ENCODE results near the gene STPG3. TPM values are rescaled to one million over a fixed set of nuclear protein-coding genes. Genes with fewer than 3 reads are reported as not detected.

STPG3 gene
- total and polyA plus RNA-seq, 2 of the 13 experiments (the other 11 are each of a cell fraction or from before 2014, with no cell fraction given) = not detected

GRCh38 chr9:137254624-137255447, 3.8 kb downstream of the STPG3 start, which contains the start of gene NELFB (continued):
- TF ChIP-seq THAP7 (CRISPR knock-in tag; IDR thresholded peaks at IDR 0.05) = no peak
- no peak for TF ChIP-seq PRPF4 (IDR thresholded peaks at IDR 0.05; ENCODE audit: low read depth, low read length, poor library complexity, severe bottlenecking)
- TF ChIP-seq ZNF569 (CRISPR knock-in tag; IDR thresholded peaks at IDR 0.05; ENCODE audit: borderline replicate concordance) = no peak
- TF ChIP-seq ZNF136 (CRISPR knock-in tag; IDR thresholded peaks at IDR 0.05; ENCODE audit: low read depth) = no peak
- no peak for TF ChIP-seq ZNF251 (CRISPR knock-in tag; IDR thresholded peaks at IDR 0.05)
- no peak for TF ChIP-seq IKZF1 (IDR thresholded peaks at IDR 0.05)
- TF ChIP-seq SNAPC5 (CRISPR knock-in tag; IDR thresholded peaks at IDR 0.05; ENCODE audit: borderline replicate concordance) = no peak
- peak; percentile 88 for TF ChIP-seq POLR2G (IDR thresholded peaks at IDR 0.05; ENCODE audit: low read depth, low read length)
- TF ChIP-seq PCBP1 (IDR thresholded peaks at IDR 0.05; ENCODE audit: borderline replicate concordance, low read depth, low read length) = no peak
- no peak; the same call in 1 of the 2 replicates for TF ChIP-seq ZNF547 (CRISPR knock-in tag; IDR thresholded peaks at IDR 0.05)
- TF ChIP-seq PBX2 (CRISPR knock-in tag; IDR thresholded peaks at IDR 0.05) = no peak
- TF ChIP-seq PHB2 (IDR thresholded peaks at IDR 0.05; ENCODE audit: partially characterized antibody) = no peak
- TF ChIP-seq NR0B2 (CRISPR knock-in tag; IDR thresholded peaks at IDR 0.05) = no peak
- TF ChIP-seq KLF12 (CRISPR knock-in tag; IDR thresholded peaks at IDR 0.05; ENCODE audit: borderline replicate concordance) = peak; percentile 89; the same call in 1 of the 2 replicates
- no peak; the same call in 1 of the 2 replicates for TF ChIP-seq ZNF367 (CRISPR knock-in tag; IDR thresholded peaks at IDR 0.05; ENCODE audit: borderline replicate concordance)
- TF ChIP-seq TMF1 (CRISPR knock-in tag; IDR thresholded peaks at IDR 0.05; ENCODE audit: low read depth) = no peak
- TF ChIP-seq NR1H2 (CRISPR knock-in tag; IDR thresholded peaks at IDR 0.05; ENCODE audit: borderline replicate concordance, low read depth) = no peak
- peak; percentile 52 for TF ChIP-seq SP2 (CRISPR knock-in tag; IDR thresholded peaks at IDR 0.05)
- no peak for TF ChIP-seq ZBTB26 (CRISPR knock-in tag; IDR thresholded peaks at IDR 0.05; ENCODE audit: borderline replicate concordance)
- TF ChIP-seq SATB2 (CRISPR knock-in tag; IDR thresholded peaks at IDR 0.05) = 0 out of 2 replicates have a peak, but pooled peaks have one; percentile 54
- TF ChIP-seq THRA (CRISPR knock-in tag; IDR thresholded peaks at IDR 0.05; ENCODE audit: borderline replicate concordance) = 0 out of 2 replicates have a peak, but pooled peaks have one; percentile 4
- no peak for TF ChIP-seq SP140L (CRISPR knock-in tag; IDR thresholded peaks at IDR 0.05; ENCODE audit: borderline replicate concordance)
- TF ChIP-seq KMT2B (CRISPR knock-in tag; IDR thresholded peaks at IDR 0.05) = no peak
- no peak for TF ChIP-seq ZNF784 (CRISPR knock-in tag; IDR thresholded peaks at IDR 0.05; ENCODE audit: borderline replicate concordance)

Data from HepG2 (cell line).